ENCODE results near the gene HOXD3. TPM values are rescaled to one million over a fixed set of nuclear protein-coding genes. Genes with fewer than 3 reads are reported as not detected.

Gene HOXD3
- total and polyA plus RNA-seq, 5 donors from 2014 or later, result not detected

GRCh38 chr2:176138923-176139660 lies 18.0 kb upstream of the HOXD3 start:
- H3K36me3 Mint-ChIP-seq, result peaks cover 4% of the 10 kb centered on the region
- H3K36me3 ChIP-seq (ENCODE audit: control insufficient read depth, insufficient read depth, low read length), result no peaks in the 10 kb centered on the region
- H3K4me3 Mint-ChIP-seq, result peak overlapping the region in 3 of 4 donors; percentile 44 to 52 (median 50)
- peaks cover 0 to 37% (median 20%) of the 10 kb centered on the region in 4 donors for H3K4me1 Mint-ChIP-seq
- peaks cover 0 to 27% (median 5%) of the 10 kb centered on the region in 7 donors for H3K9me3 Mint-ChIP-seq
- peaks cover 65% of the 10 kb centered on the region for H3K27me3 ChIP-seq (ENCODE audit: control insufficient read depth, insufficient read depth, low read length)
- H3K9me3 ChIP-seq (ENCODE audit: control insufficient read depth in 2 of 2, low read length in 2 of 2), result peaks cover 6 to 15% of the 10 kb centered on the region in 2 experiments
- peak overlapping the region in 1 of 3 donors; percentile 60 for H3K27ac Mint-ChIP-seq
- H3K4me1 ChIP-seq (ENCODE audit: control insufficient read depth, insufficient read depth, low read length, poor library complexity, severe bottlenecking), result peaks cover 28% of the 10 kb centered on the region
- H3K27ac ChIP-seq (ENCODE audit: insufficient read depth, low read length, poor library complexity, severe bottlenecking), result no peak overlapping the region
- ATAC-seq (ENCODE audit: low read depth in 2 of 2) (no peak), DNase-seq (no peak)
- H3K27me3 Mint-ChIP-seq, result peaks cover 88% of the 10 kb centered on the region
- no peak overlapping the region for H3K4me3 ChIP-seq (ENCODE audit: low read depth, low read length)

GRCh38 chr2:176139661-176140512 lies 17.2 kb upstream of the HOXD3 start:
- no peak overlapping the region for H3K4me3 ChIP-seq (ENCODE audit: low read depth, low read length)
- Mint-ChIP-seq H3K9me3 (peaks cover 0 to 27% (median 5%) of the 10 kb centered on the region in 7 donors), H3K27me3 (peaks cover 88% of the 10 kb centered on the region), H3K27ac (no peak overlapping the region), H3K4me3 (peak overlapping the region in 3 of 4 donors; percentile 43 to 50 (median 45)), H3K4me1 (peaks cover 0 to 37% (median 20%) of the 10 kb centered on the region in 4 donors), H3K36me3 (peaks cover 4% of the 10 kb centered on the region)
- no peaks in the 10 kb centered on the region for H3K36me3 ChIP-seq (ENCODE audit: control insufficient read depth, insufficient read depth, low read length)
- DNase-seq (no peak), ATAC-seq (ENCODE audit: low read depth in 2 of 2) (no peak)
- H3K27ac ChIP-seq (ENCODE audit: insufficient read depth, low read length, poor library complexity, severe bottlenecking), result no peak overlapping the region
- peaks cover 4 to 14% of the 10 kb centered on the region in 2 experiments for H3K9me3 ChIP-seq (ENCODE audit: control insufficient read depth in 2 of 2, low read length in 2 of 2)
- peaks cover 60% of the 10 kb centered on the region for H3K27me3 ChIP-seq (ENCODE audit: control insufficient read depth, insufficient read depth, low read length)
- H3K4me1 ChIP-seq (ENCODE audit: control insufficient read depth, insufficient read depth, low read length, poor library complexity, severe bottlenecking), result peaks cover 28% of the 10 kb centered on the region

GRCh38 chr2:176140513-176141317 lies 16.4 kb upstream of the HOXD3 start:
- Histone ChIP-seq H3K27me3 (ENCODE audit: control insufficient read depth, insufficient read depth, low read length) (peaks cover 60% of the 10 kb centered on the region), H3K9me3 (ENCODE audit: control insufficient read depth in 2 of 2, low read length in 2 of 2) (peaks cover 4 to 10% of the 10 kb centered on the region in 2 experiments), H3K4me3 (ENCODE audit: low read depth, low read length) (no peak overlapping the region), H3K27ac (ENCODE audit: insufficient read depth, low read length, poor library complexity, severe bottlenecking) (no peak overlapping the region), H3K36me3 (ENCODE audit: control insufficient read depth, insufficient read depth, low read length) (no peaks in the 10 kb centered on the region), H3K4me1 (ENCODE audit: control insufficient read depth, insufficient read depth, low read length, poor library complexity, severe bottlenecking) (peaks cover 26% of the 10 kb centered on the region)
- Mint-ChIP-seq H3K4me1 (peaks cover 0 to 32% (median 17%) of the 10 kb centered on the region in 4 donors), H3K9me3 (peaks cover 0 to 19% (median 5%) of the 10 kb centered on the region in 7 donors), H3K4me3 (peak overlapping the region in 3 of 4 donors; percentile 36 to 46 (median 38)), H3K27me3 (peaks cover 88% of the 10 kb centered on the region), H3K36me3 (peaks cover 4% of the 10 kb centered on the region), H3K27ac (peak overlapping the region in 2 of 3 donors; percentile 51 to 94)
- peak; percentile 30 to 71 (median 50) for DNase-seq
- peak; percentile 42 to 64 for ATAC-seq (ENCODE audit: low read depth in 2 of 2)

- peaks cover 91% of the 10 kb centered on the region for H3K27me3 Mint-ChIP-seq
- peaks cover 4% of the 10 kb centered on the region for H3K36me3 Mint-ChIP-seq
- H3K9me3 Mint-ChIP-seq, result peaks cover 0 to 18% (median 5%) of the 10 kb centered on the region in 7 donors
- ATAC-seq (ENCODE audit: low read depth in 2 of 2) (no peak), DNase-seq (no peak)
- H3K4me3 Mint-ChIP-seq, result no peak overlapping the region
- peaks cover 4 to 8% of the 10 kb centered on the region in 2 experiments for H3K9me3 ChIP-seq (ENCODE audit: control insufficient read depth in 2 of 2, low read length in 2 of 2)
- H3K4me1 Mint-ChIP-seq, result peaks cover 0 to 21% (median 14%) of the 10 kb centered on the region in 4 donors
- peaks cover 12% of the 10 kb centered on the region for H3K4me1 ChIP-seq (ENCODE audit: control insufficient read depth, insufficient read depth, low read length, poor library complexity, severe bottlenecking)
- peaks cover 66% of the 10 kb centered on the region for H3K27me3 ChIP-seq (ENCODE audit: control insufficient read depth, insufficient read depth, low read length)
- no peak overlapping the region for H3K27ac Mint-ChIP-seq
- H3K27ac ChIP-seq (ENCODE audit: insufficient read depth, low read length, poor library complexity, severe bottlenecking), result no peak overlapping the region
- no peak overlapping the region for H3K4me3 ChIP-seq (ENCODE audit: low read depth, low read length)
- H3K36me3 ChIP-seq (ENCODE audit: control insufficient read depth, insufficient read depth, low read length), result no peaks in the 10 kb centered on the region
Measured at GRCh38 chr2:176142281-176142680, 14.8 kb upstream of the HOXD3 start.

GRCh38 chr2:176145085-176145969 lies 11.8 kb upstream of the HOXD3 start:
- no peak overlapping the region for H3K4me3 Mint-ChIP-seq
- peaks cover 0 to under 1% of the 10 kb centered on the region in 2 experiments for H3K9me3 ChIP-seq (ENCODE audit: control insufficient read depth in 2 of 2, low read length in 2 of 2)
- peaks cover 51% of the 10 kb centered on the region for H3K27me3 ChIP-seq (ENCODE audit: control insufficient read depth, insufficient read depth, low read length)
- H3K4me1 Mint-ChIP-seq, result peaks cover 0 to 14% (median 3%) of the 10 kb centered on the region in 4 donors
- H3K27ac Mint-ChIP-seq, result no peak overlapping the region
- no peak for DNase-seq
- H3K36me3 Mint-ChIP-seq, result no peaks in the 10 kb centered on the region
- H3K9me3 Mint-ChIP-seq, result peaks cover 0 to 9% (median 0%) of the 10 kb centered on the region in 7 donors
- no peaks in the 10 kb centered on the region for H3K36me3 ChIP-seq (ENCODE audit: control insufficient read depth, insufficient read depth, low read length)
- no peak for ATAC-seq (ENCODE audit: low read depth in 2 of 2)
- H3K4me3 ChIP-seq (ENCODE audit: low read depth, low read length), result no peak overlapping the region
- H3K27ac ChIP-seq (ENCODE audit: insufficient read depth, low read length, poor library complexity, severe bottlenecking), result no peak overlapping the region
- H3K4me1 ChIP-seq (ENCODE audit: control insufficient read depth, insufficient read depth, low read length, poor library complexity, severe bottlenecking), result peaks cover 8% of the 10 kb centered on the region
- H3K27me3 Mint-ChIP-seq, result peaks cover 88% of the 10 kb centered on the region

GRCh38 chr2:176146101-176146500 lies 11.0 kb upstream of the HOXD3 start:
- no peaks in the 10 kb centered on the region for H3K36me3 ChIP-seq (ENCODE audit: control insufficient read depth, insufficient read depth, low read length)
- Mint-ChIP-seq H3K4me3 (no peak overlapping the region), H3K36me3 (no peaks in the 10 kb centered on the region), H3K9me3 (peaks cover 0 to 9% (median 0%) of the 10 kb centered on the region in 7 donors), H3K27me3 (peaks cover 90% of the 10 kb centered on the region), H3K27ac (no peak overlapping the region), H3K4me1 (peaks cover 0 to 13% (median 2%) of the 10 kb centered on the region in 4 donors)
- ATAC-seq (ENCODE audit: low read depth in 2 of 2) (no peak), DNase-seq (no peak)
- peaks cover 0 to 4% of the 10 kb centered on the region in 2 experiments for H3K9me3 ChIP-seq (ENCODE audit: control insufficient read depth in 2 of 2, low read length in 2 of 2)
- no peak overlapping the region for H3K4me3 ChIP-seq (ENCODE audit: low read depth, low read length)
- H3K27ac ChIP-seq (ENCODE audit: insufficient read depth, low read length, poor library complexity, severe bottlenecking), result no peak overlapping the region
- H3K27me3 ChIP-seq (ENCODE audit: control insufficient read depth, insufficient read depth, low read length), result peaks cover 48% of the 10 kb centered on the region
- H3K4me1 ChIP-seq (ENCODE audit: control insufficient read depth, insufficient read depth, low read length, poor library complexity, severe bottlenecking), result peaks cover under 1% of the 10 kb centered on the region
